SK-N-SH (cell line): ENCODE data around the gene MTHFD2L. TPM values are rescaled to one million over a fixed set of nuclear protein-coding genes. Genes with fewer than 3 reads are reported as not detected.

Experiments used
- CTCF ChIA-PET: fragments of 300-600, 350-600 bp; formaldehyde crosslinking; extraction: SDS; loops from one replicate; lab custom pipeline; 2021; lab: Yijun Ruan, JAX
- POLR2A ChIA-PET: fragments of 350-600 bp; sonication (Branson Sonifier 250); formaldehyde crosslinking; extraction: SDS; loops from one replicate; lab custom pipeline; 2020; ENCODE audit warnings: antibody characterized with exemption, inconsistent platforms; lab: Yijun Ruan, JAX
- DNase-seq: peaks from one replicate; pipeline ENCODE4 v3.0.0; 2012
- H2AFZ ChIP-seq: fragments of 200-600 bp; sonication (generic); 2 replicates; pipeline ENCODE4 v1.8.1; 2016; ENCODE audit warnings: antibody characterized with exemption, mild to moderate bottlenecking, low read depth
- H3F3A ChIP-seq: fragments of 200-600 bp; sonication (generic); replicated peaks from 2 replicates; pipeline ENCODE3; 2016; ENCODE audit warnings: antibody characterized with exemption, mild to moderate bottlenecking; ENCODE audit not compliant: insufficient read depth
- H3K27ac ChIP-seq, 2 experiments: fragments of 200-500 bp in 1 of 2; fragments of 200-600 bp in 1 of 2; sonication (Bioruptor generic) in 1 of 2; sonication (generic), shearing (Covaris generic) in 1 of 2; 2 replicates each; pipeline versions ENCODE4 v1.5.1 to v1.6.1; 2014 to 2016; ENCODE audit warnings: low read depth in 2 of 2, inconsistent platforms in 1 of 2, low read length in 1 of 2, mild to moderate bottlenecking in 1 of 2, mixed read lengths in 1 of 2
- H3K27me3 ChIP-seq: fragments of 200-600 bp; sonication (generic), shearing (Covaris generic); 2 replicates; pipeline ENCODE4 v1.6.1; 2016; ENCODE audit warnings: mixed run types; ENCODE audit not compliant: insufficient read depth
- H3K36me3 ChIP-seq, 2 experiments: fragments of 200-500 bp in 1 of 2; fragments of 200-600 bp in 1 of 2; sonication (Bioruptor generic) in 1 of 2; sonication (generic) in 1 of 2; replicated peaks in 1 of 2; 2 replicates each; pipeline versions ENCODE3 to v1.5.1; 2014 to 2016; ENCODE audit warnings: low read length in 1 of 2, mild to moderate bottlenecking in 1 of 2; ENCODE audit not compliant: insufficient read depth in 2 of 2, control insufficient read depth in 1 of 2
- H3K4me1 ChIP-seq, 2 experiments: fragments of 200-500 bp in 1 of 2; fragments of 200-600 bp in 1 of 2; sonication (Bioruptor generic) in 1 of 2; sonication (generic), shearing (Covaris generic) in 1 of 2; 2 replicates each; pipeline versions ENCODE4 v1.5.1 to v1.6.1; 2014 to 2016; ENCODE audit warnings: low read depth in 1 of 2, low read length in 1 of 2, mixed run types in 1 of 2; ENCODE audit not compliant: insufficient read depth in 2 of 2, control insufficient read depth in 1 of 2
- H3K4me2 ChIP-seq: fragments of 200-600 bp; sonication (generic), shearing (Covaris generic); 2 replicates; pipeline ENCODE4 v1.6.1; 2017; ENCODE audit warnings: mixed run types
- H3K4me3 ChIP-seq, 2 experiments: fragments of 200-500 bp in 1 of 2; fragments of 200-600 bp in 1 of 2; sonication (Bioruptor generic) in 1 of 2; sonication (generic), shearing (Covaris generic) in 1 of 2; 2 replicates each; pipeline versions ENCODE4 v1.5.1 to v1.8.1; 2014 to 2016; ENCODE audit warnings: low read depth in 2 of 2, inconsistent platforms in 1 of 2, low read length in 1 of 2, mild to moderate bottlenecking in 1 of 2, mixed read lengths in 1 of 2, moderate library complexity in 1 of 2
- H3K79me2 ChIP-seq: fragments of 200-600 bp; sonication (generic); 2 replicates; pipeline ENCODE4 v1.8.1; 2017; ENCODE audit warnings: mild to moderate bottlenecking; ENCODE audit not compliant: insufficient read depth
- H3K9ac ChIP-seq: fragments of 200-600 bp; sonication (generic); 2 replicates; pipeline ENCODE4 v1.6.1; 2017; ENCODE audit warnings: mixed run types
- H3K9me2 ChIP-seq: fragments of 200-600 bp; sonication (generic); 2 replicates; pipeline ENCODE4 v1.6.1; 2017; ENCODE audit warnings: mixed run types
- H3K9me3 ChIP-seq: fragments of 200-600 bp; sonication (generic); 2 replicates; pipeline ENCODE4 v1.6.1; 2017; ENCODE audit warnings: mixed run types, mild to moderate bottlenecking, moderate library complexity
- H4K20me1 ChIP-seq: fragments of 200-600 bp; sonication (generic); 2 replicates; pipeline ENCODE4 v1.6.1; 2017; ENCODE audit warnings: mild to moderate bottlenecking, mixed run types; ENCODE audit not compliant: insufficient read depth
- CHD2 ChIP-seq: fragments of 150-350 bp; IDR thresholded peaks from 2 replicates; pipeline ENCODE4 v1.6.1; 2018; ENCODE audit warnings: low read length; ENCODE audit not compliant: partially characterized antibody
- ELF1 ChIP-seq: IDR thresholded peaks from 2 replicates; pipeline ENCODE4 v1.4.0; 2012
- EP300 ChIP-seq, 2 experiments: IDR thresholded peaks; 2 replicates each; pipeline versions ENCODE4 v1.4.0 to v1.6.1; 2012; ENCODE audit warnings: borderline replicate concordance in 1 of 2, low read depth in 1 of 2, low read length in 1 of 2
- EZH2phosphoT487 ChIP-seq: fragments of 200-600 bp; sonication (generic); IDR thresholded peaks from 2 replicates; pipeline ENCODE4 v1.6.1; 2017; ENCODE audit warnings: low read depth, mixed run types, mild to moderate bottlenecking, antibody characterized with exemption, moderate library complexity, borderline replicate concordance
- FOSL2 ChIP-seq: IDR thresholded peaks from 2 replicates; pipeline ENCODE4 v1.4.0; 2012; ENCODE audit warnings: low read depth, mild to moderate bottlenecking, moderate library complexity, borderline replicate concordance
- GATA2 ChIP-seq: sonication (generic); formaldehyde crosslinking; IDR thresholded peaks from 2 replicates; pipeline ENCODE4 v1.5.0; 2020; ENCODE audit warnings: mild to moderate bottlenecking, missing genetic modification reagents
- IRF3 ChIP-seq: fragments of 150-350 bp; IDR thresholded peaks from 2 replicates; pipeline ENCODE4 v1.6.1; 2016; ENCODE audit warnings: mild to moderate bottlenecking, low read depth, low read length
- JUND ChIP-seq: IDR thresholded peaks from 2 replicates; pipeline ENCODE4 v1.4.0; 2012
- MEF2A ChIP-seq: IDR thresholded peaks from 2 replicates; pipeline ENCODE4 v1.4.0; 2012; ENCODE audit warnings: low read depth, borderline replicate concordance
- NFIC ChIP-seq: IDR thresholded peaks from 2 replicates; pipeline ENCODE4 v1.4.0; 2012; ENCODE audit warnings: borderline replicate concordance
- NRF1 ChIP-seq: IDR thresholded peaks from 2 replicates; pipeline ENCODE4 v1.6.1; 2012; ENCODE audit warnings: low read depth, mild to moderate bottlenecking, low read length
- RAD21 ChIP-seq: IDR thresholded peaks from 2 replicates; pipeline ENCODE4 v1.6.1; 2012; ENCODE audit warnings: mild to moderate bottlenecking, low read length
- RFX5 ChIP-seq: IDR thresholded peaks from 2 replicates; pipeline ENCODE4 v1.6.1; 2012; ENCODE audit warnings: mild to moderate bottlenecking, improper control_type of control experiment, low read length
- RXRA ChIP-seq: IDR thresholded peaks from 2 replicates; pipeline ENCODE4 v1.4.0; 2012; ENCODE audit warnings: low read depth, mild to moderate bottlenecking, borderline replicate concordance
- SMC3 ChIP-seq: IDR thresholded peaks from 2 replicates; pipeline ENCODE4 v1.6.1; 2012; ENCODE audit warnings: low read depth, low read length, improper control_type of control experiment
- TCF12 ChIP-seq: IDR thresholded peaks from 2 replicates; pipeline ENCODE4 v1.4.0; 2012
- USF2 ChIP-seq: fragments of 150-350 bp; IDR thresholded peaks from 2 replicates; pipeline ENCODE4 v1.6.1; 2017; ENCODE audit warnings: antibody characterized with exemption, low read length, low read depth, borderline replicate concordance
- ZBTB33 ChIP-seq: IDR thresholded peaks from 2 replicates; pipeline ENCODE4 v1.4.0; 2012; ENCODE audit warnings: low read depth, borderline replicate concordance
- WGBS: methylation state at CpG from one replicate; pipeline ENCODE4 v1.1.6; 2017; ENCODE audit warnings: low lambda C conversion rate; 5-methylcytosine and 5-hydroxymethylcytosine counted together
- polyA plus RNA-seq, 3 experiments: library from polyadenylated mRNA; depleted of rRNA; stranded (reverse); fragments of >200 nt; gene quantifications; 2 replicates each; pipeline ENCODE4 v1.2.3, GENCODE V29; 2012
- TF ChIP-seq, protein P1 (sequence below): IDR thresholded peaks from 2 replicates; pipeline ENCODE4; 2012
- TF ChIP-seq, protein P2 (sequence below): IDR thresholded peaks from 2 replicates; pipeline ENCODE4 v1.6.1; 2012; ENCODE audit warnings: mild to moderate bottlenecking, low read depth, low read length, moderate library complexity

MTHFD2L gene
- polyA plus RNA-seq, 1 of the 3 experiments (the other 2 are of a cell fraction), result 4.8 TPM

GRCh38 chr4:74278490-74278889 is 120.6 kb downstream of the MTHFD2L start:
- ChIA-PET CTCF (no interaction called here), POLR2A (no interaction called here)
- Histone ChIP-seq H3F3A (peaks cover 5% of the 10 kb centered on the region), H3K36me3 (no peaks in the 10 kb centered on the region), H3K9ac (no peak overlapping the region), H3K27me3 (no peaks in the 10 kb centered on the region), H3K9me2 (no peaks in the 10 kb centered on the region), H3K4me1 (0 out of 4 replicates have a peak, but pooled peaks cover 0 to 3% of the 10 kb centered on the region in 2 experiments), H3K4me2 (no peak overlapping the region), H4K20me1 (0 out of 2 replicates have a peak, but pooled peaks cover 2% of the 10 kb centered on the region), H3K27ac (no peak overlapping the region), H3K4me3 (no peak overlapping the region), H2AFZ (no peak overlapping the region), H3K9me3 (no peaks in the 10 kb centered on the region), H3K79me2 (no peaks in the 10 kb centered on the region)
- TF ChIP-seq RAD21, result no peak
- no peak for TF ChIP-seq ZBTB33
- no peak for TF ChIP-seq EP300 (IDR thresholded peaks at IDR 0.05; ENCODE audit: borderline replicate concordance in 1 of 2, low read depth in 1 of 2, low read length in 1 of 2)
- TF ChIP-seq CHD2, result no peak
- TF ChIP-seq USF2, result no peak
- no peak for TF ChIP-seq ELF1
- TF ChIP-seq RFX5, result no peak
- no peak for TF ChIP-seq JUND
- no peak for TF ChIP-seq IRF3
- TF ChIP-seq FOSL2, result no peak
- TF ChIP-seq, protein P1, sequence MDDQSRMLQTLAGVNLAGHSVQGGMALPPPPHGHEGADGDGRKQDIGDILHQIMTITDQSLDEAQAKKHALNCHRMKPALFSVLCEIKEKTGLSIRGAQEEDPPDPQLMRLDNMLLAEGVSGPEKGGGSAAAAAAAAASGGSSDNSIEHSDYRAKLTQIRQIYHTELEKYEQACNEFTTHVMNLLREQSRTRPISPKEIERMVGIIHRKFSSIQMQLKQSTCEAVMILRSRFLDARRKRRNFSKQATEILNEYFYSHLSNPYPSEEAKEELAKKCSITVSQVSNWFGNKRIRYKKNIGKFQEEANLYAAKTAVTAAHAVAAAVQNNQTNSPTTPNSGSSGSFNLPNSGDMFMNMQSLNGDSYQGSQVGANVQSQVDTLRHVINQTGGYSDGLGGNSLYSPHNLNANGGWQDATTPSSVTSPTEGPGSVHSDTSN, result no peak
- no peak for TF ChIP-seq NRF1
- no peak for TF ChIP-seq NFIC
- TF ChIP-seq SMC3, result no peak
- TF ChIP-seq RXRA, result no peak
- no peak for TF ChIP-seq EZH2phosphoT487
- TF ChIP-seq TCF12, result no peak
- no peak for TF ChIP-seq MEF2A
- TF ChIP-seq, protein P2, sequence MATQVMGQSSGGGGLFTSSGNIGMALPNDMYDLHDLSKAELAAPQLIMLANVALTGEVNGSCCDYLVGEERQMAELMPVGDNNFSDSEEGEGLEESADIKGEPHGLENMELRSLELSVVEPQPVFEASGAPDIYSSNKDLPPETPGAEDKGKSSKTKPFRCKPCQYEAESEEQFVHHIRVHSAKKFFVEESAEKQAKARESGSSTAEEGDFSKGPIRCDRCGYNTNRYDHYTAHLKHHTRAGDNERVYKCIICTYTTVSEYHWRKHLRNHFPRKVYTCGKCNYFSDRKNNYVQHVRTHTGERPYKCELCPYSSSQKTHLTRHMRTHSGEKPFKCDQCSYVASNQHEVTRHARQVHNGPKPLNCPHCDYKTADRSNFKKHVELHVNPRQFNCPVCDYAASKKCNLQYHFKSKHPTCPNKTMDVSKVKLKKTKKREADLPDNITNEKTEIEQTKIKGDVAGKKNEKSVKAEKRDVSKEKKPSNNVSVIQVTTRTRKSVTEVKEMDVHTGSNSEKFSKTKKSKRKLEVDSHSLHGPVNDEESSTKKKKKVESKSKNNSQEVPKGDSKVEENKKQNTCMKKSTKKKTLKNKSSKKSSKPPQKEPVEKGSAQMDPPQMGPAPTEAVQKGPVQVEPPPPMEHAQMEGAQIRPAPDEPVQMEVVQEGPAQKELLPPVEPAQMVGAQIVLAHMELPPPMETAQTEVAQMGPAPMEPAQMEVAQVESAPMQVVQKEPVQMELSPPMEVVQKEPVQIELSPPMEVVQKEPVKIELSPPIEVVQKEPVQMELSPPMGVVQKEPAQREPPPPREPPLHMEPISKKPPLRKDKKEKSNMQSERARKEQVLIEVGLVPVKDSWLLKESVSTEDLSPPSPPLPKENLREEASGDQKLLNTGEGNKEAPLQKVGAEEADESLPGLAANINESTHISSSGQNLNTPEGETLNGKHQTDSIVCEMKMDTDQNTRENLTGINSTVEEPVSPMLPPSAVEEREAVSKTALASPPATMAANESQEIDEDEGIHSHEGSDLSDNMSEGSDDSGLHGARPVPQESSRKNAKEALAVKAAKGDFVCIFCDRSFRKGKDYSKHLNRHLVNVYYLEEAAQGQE, result no peak
- no peak for TF ChIP-seq GATA2
- 75% methylated on average over 3 of the region's 3 CpGs for WGBS
- no peak for DNase-seq
